ENCODE results near the gene N4BP2.

N4BP2 gene

GRCh38 chr4:40056716-40057585 is at the start of gene N4BP2 (continued):
- TF ChIP-seq GLI4 (tag by site-specific recombination; IDR thresholded peaks at IDR 0.05), result 0 out of 2 replicates have a peak, but pooled peaks have one; percentile 33
- no peak for TF ChIP-seq TCF7L2 (IDR thresholded peaks at IDR 0.05; ENCODE audit: borderline replicate concordance, low read depth, low read length)
- no peak for TF ChIP-seq ZNF121 (tag by site-specific recombination; IDR thresholded peaks at IDR 0.05)
- 0 out of 2 replicates have a peak, but pooled peaks have one; percentile 3 for TF ChIP-seq PRDM6 (tag by site-specific recombination; IDR thresholded peaks at IDR 0.05)
- TF ChIP-seq ZIC2 (tag by site-specific recombination; IDR thresholded peaks at IDR 0.05), result peak; percentile 58
- no peak for TF ChIP-seq ZNF658 (tag by site-specific recombination; IDR thresholded peaks at IDR 0.05)
- no peak for TF ChIP-seq ZNF830 (tag by site-specific recombination; IDR thresholded peaks at IDR 0.05; ENCODE audit: low read depth)
- TF ChIP-seq ZNF777 (tag by site-specific recombination; IDR thresholded peaks at IDR 0.05; ENCODE audit: borderline replicate concordance), result peak; percentile 55; the same call in 1 of the 2 replicates
- no peak for TF ChIP-seq ZNF426 (tag by site-specific recombination; IDR thresholded peaks at IDR 0.05)
- peak; percentile 27; the same call in 1 of the 2 replicates for TF ChIP-seq ZBTB10 (tag by site-specific recombination; IDR thresholded peaks at IDR 0.05)
- no peak for TF ChIP-seq ZNF18 (tag by site-specific recombination; IDR thresholded peaks at IDR 0.05)
- TF ChIP-seq HOXA7 (CRISPR knock-in tag; IDR thresholded peaks at IDR 0.05; ENCODE audit: borderline replicate concordance), result no peak
- TF ChIP-seq ZNF157 (tag by site-specific recombination; IDR thresholded peaks at IDR 0.05), result no peak
- TF ChIP-seq ZNF362 (tag by site-specific recombination; IDR thresholded peaks at IDR 0.05), result no peak
- TF ChIP-seq ZNF341 (tag by site-specific recombination; IDR thresholded peaks at IDR 0.05; ENCODE audit: low read depth), result no peak
- no peak for TF ChIP-seq ZNF555 (tag by site-specific recombination; conservative IDR thresholded peaks at IDR 0.05)
- no peak for TF ChIP-seq GFI1B (tag by site-specific recombination; IDR thresholded peaks at IDR 0.05)
- TF ChIP-seq YY1 (tag by site-specific recombination; IDR thresholded peaks at IDR 0.05), result peak; percentile 18; the same call in 1 of the 2 replicates
- no peak for TF ChIP-seq OVOL3 (tag by site-specific recombination; IDR thresholded peaks at IDR 0.05)
- no peak for TF ChIP-seq ZNF514 (tag by site-specific recombination; IDR thresholded peaks at IDR 0.05)
- TF ChIP-seq ZSCAN5A (tag by site-specific recombination; IDR thresholded peaks at IDR 0.05), result peak; percentile 75; the same call in 1 of the 2 replicates
- no peak for TF ChIP-seq BCL11B (tag by site-specific recombination; IDR thresholded peaks at IDR 0.05; ENCODE audit: low read depth)
- TF ChIP-seq SP2 (tag by site-specific recombination; IDR thresholded peaks at IDR 0.05), result peak; percentile 46
- TF ChIP-seq ZBTB7A (tag by site-specific recombination; IDR thresholded peaks at IDR 0.05; ENCODE audit: low read depth), result no peak
- no peak for TF ChIP-seq ZNF221 (tag by site-specific recombination; IDR thresholded peaks at IDR 0.05; ENCODE audit: borderline replicate concordance)
- no peak for TF ChIP-seq ZNF274 (IDR thresholded peaks at IDR 0.05; ENCODE audit: low read length)
- no peak for TF ChIP-seq ZNF274 (tag by site-specific recombination; IDR thresholded peaks at IDR 0.05; ENCODE audit: borderline replicate concordance)
- no peak for TF ChIP-seq ZNF155 (tag by site-specific recombination; IDR thresholded peaks at IDR 0.05)
- no peak for TF ChIP-seq ZNF404 (tag by site-specific recombination; IDR thresholded peaks at IDR 0.05)

Data from HEK293 (cell line).